Activated B cell treated with CpG ODN at 0.5 μM for 24 hours (primary cell): Measurements from ENCODE around the gene CREG1. TPM values are rescaled to one million over a fixed set of nuclear protein-coding genes. Genes with fewer than 3 reads are reported as not detected.

Source experiments
- ATAC-seq: fragments of 200-7000 bp; cut with Tn5 transposase; one replicate; pipeline ENCODE4 v1.10.0; 2021; ENCODE audit warnings: low read depth, mild to moderate bottlenecking, moderate library complexity
- CTCF ChIA-PET: fragments of 350-600 bp; sonication (Branson Sonifier 250); formaldehyde crosslinking; loops from one replicate; lab custom pipeline; 2021; ENCODE audit warnings: antibody characterized with exemption; lab: Charles Lee
- POLR2A ChIA-PET: fragments of 350-600 bp; sonication (Branson Sonifier 250); formaldehyde crosslinking; loops from one replicate; lab custom pipeline; 2021; ENCODE audit warnings: antibody characterized with exemption; lab: Charles Lee
- DNase-seq: peaks from one replicate; pipeline ENCODE4 v3.0.0; 2022
- H3K27ac Mint-ChIP-seq: one replicate; pipeline ENCODE4 v1.8.0; 2020; ENCODE audit warnings: mixed read lengths
- H3K27me3 Mint-ChIP-seq: one replicate; pipeline ENCODE4 v1.8.0; 2021; ENCODE audit warnings: mixed read lengths
- H3K36me3 Mint-ChIP-seq: one replicate; pipeline ENCODE4 v1.8.0; 2021; ENCODE audit warnings: low read depth, mixed read lengths
- H3K4me1 Mint-ChIP-seq: one replicate; pipeline ENCODE4 v1.8.0; 2021; ENCODE audit warnings: mixed read lengths
- H3K4me3 Mint-ChIP-seq: one replicate; pipeline ENCODE4 v1.8.0; 2020; ENCODE audit warnings: mild to moderate bottlenecking, mixed read lengths
- H3K9me3 Mint-ChIP-seq: one replicate; pipeline ENCODE4 v1.8.0; 2020; ENCODE audit warnings: mixed read lengths
- CTCF ChIP-seq: fragments of 200-600 bp; IDR thresholded peaks from one replicate; pipeline ENCODE4 v1.8.0; 2022; ENCODE audit warnings: antibody characterized with exemption, mild to moderate bottlenecking
- intact Hi-C: fragments of 100-400 bp; cut with micrococcal nuclease; formaldehyde crosslinking; loops from one replicate; pipeline ENCODE4 v1.15.1; 2024
- total RNA-seq: library from RNA; stranded (reverse); gene quantifications from 2 replicates; pipeline ENCODE4 v1.2.3, GENCODE V29; 2022

The CREG1 gene
- total RNA-seq, 1 donor from 2014 or later: 3.1 TPM

GRCh38 chr1:167551362-167551761 is 2.2 kb downstream of the CREG1 start:
- H3K9me3 Mint-ChIP-seq: no peaks in the 10 kb centered on the region
- peaks cover 12% of the 10 kb centered on the region for H3K36me3 Mint-ChIP-seq
- TF ChIP-seq CTCF: no peak
- POLR2A ChIA-PET: no interaction called here
- ATAC-seq: no peak
- H3K4me1 Mint-ChIP-seq: peaks cover 19% of the 10 kb centered on the region
- no peak overlapping the region for H3K27ac Mint-ChIP-seq
- peak overlapping the region; percentile 28 for H3K4me3 Mint-ChIP-seq
- CTCF ChIA-PET: interaction anchor here (1.2 kb wide), 1 partner anchor 136 kb away, joined by 3 read pairs; no protein-coding TSS in a partner anchor
- DNase-seq: no peak
- intact Hi-C loops: loop anchor here (5.0 kb wide), 2 partner anchors 81 to 284 kb away; partner anchors contain the start of gene RCSD1
- H3K27me3 Mint-ChIP-seq: no peaks in the 10 kb centered on the region

GRCh38 chr1:167548059-167548932 is 5.3 kb downstream of the CREG1 start:
- H3K36me3 Mint-ChIP-seq: peaks cover 15% of the 10 kb centered on the region
- no peak for TF ChIP-seq CTCF
- ATAC-seq (no peak), DNase-seq (no peak)
- ChIA-PET CTCF (interaction anchor here (2.0 kb wide), 1 partner anchor 639 kb away, joined by 4 read pairs; no protein-coding TSS in a partner anchor), POLR2A (interaction anchor here (0.6 kb wide), 1 partner anchor 282 kb away, joined by 17 read pairs; no protein-coding TSS in a partner anchor)
- intact Hi-C loops: no loop called here
- no peak overlapping the region for H3K27ac Mint-ChIP-seq
- H3K4me1 Mint-ChIP-seq: peaks cover 5% of the 10 kb centered on the region
- H3K27me3 Mint-ChIP-seq: no peaks in the 10 kb centered on the region
- H3K4me3 Mint-ChIP-seq: no peak overlapping the region
- H3K9me3 Mint-ChIP-seq: no peaks in the 10 kb centered on the region

DNA sequence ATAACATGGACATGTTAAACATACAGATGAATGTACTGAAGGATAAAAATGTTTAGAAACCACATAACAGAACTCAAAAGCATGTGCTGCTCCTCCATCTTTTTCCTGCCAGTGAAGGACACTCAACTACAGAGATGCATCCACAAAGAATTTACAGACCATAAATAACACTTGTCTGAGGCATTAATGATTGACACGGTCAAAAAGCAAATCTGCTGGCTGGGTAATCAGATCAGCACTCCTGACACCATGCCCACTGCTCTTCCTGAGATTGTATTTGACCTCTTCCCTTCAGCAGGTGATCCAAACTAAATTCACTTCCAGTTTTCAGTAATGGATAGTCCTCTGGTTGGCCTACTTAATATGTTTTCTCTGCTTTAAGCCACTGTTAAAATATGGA is 6.6 kb downstream of the CREG1 start:
- Mint-ChIP-seq H3K4me1 (peaks cover 3% of the 10 kb centered on the region), H3K9me3 (no peaks in the 10 kb centered on the region), H3K27me3 (no peaks in the 10 kb centered on the region), H3K27ac (no peak overlapping the region), H3K4me3 (no peak overlapping the region), H3K36me3 (peaks cover 17% of the 10 kb centered on the region)
- intact Hi-C loops: no loop called here
- ATAC-seq (no peak), DNase-seq (no peak)
- ChIA-PET POLR2A (no interaction called here), CTCF (interaction anchor here (0.9 to 2.0 kb wide), 2 partner anchors 9 to 637 kb away, joined by 3 to 4 read pairs; no protein-coding TSS in a partner anchor)
- TF ChIP-seq CTCF: no peak

DNA sequence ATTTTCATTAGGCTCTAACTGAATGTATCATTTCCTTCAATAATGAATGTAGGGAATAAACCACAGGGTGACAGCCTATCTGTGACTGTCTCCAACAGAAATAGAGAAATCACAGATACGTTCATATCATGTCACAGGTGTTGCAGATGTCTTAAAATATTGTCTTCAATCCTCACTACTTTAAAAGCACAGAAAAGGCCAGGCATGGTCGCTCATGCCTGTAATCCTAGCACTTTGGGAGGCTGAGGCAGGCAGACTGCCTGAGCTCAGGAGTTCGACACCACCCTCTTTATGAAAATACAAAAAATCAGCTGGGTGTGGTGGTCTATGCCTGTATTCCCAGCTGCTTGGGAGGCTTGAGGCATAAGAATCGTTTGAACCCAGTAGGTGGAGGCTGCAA is 8.2 kb downstream of the CREG1 start:
- no peaks in the 10 kb centered on the region for H3K9me3 Mint-ChIP-seq
- ChIA-PET CTCF (no interaction called here), POLR2A (no interaction called here)
- H3K27ac Mint-ChIP-seq: no peak overlapping the region
- TF ChIP-seq CTCF: no peak
- peaks cover 6% of the 10 kb centered on the region for H3K4me1 Mint-ChIP-seq
- no peak for ATAC-seq
- H3K4me3 Mint-ChIP-seq: no peak overlapping the region
- H3K36me3 Mint-ChIP-seq: peaks cover 17% of the 10 kb centered on the region
- no peak for DNase-seq
- intact Hi-C loops: no loop called here
- H3K27me3 Mint-ChIP-seq: no peaks in the 10 kb centered on the region

DNA sequence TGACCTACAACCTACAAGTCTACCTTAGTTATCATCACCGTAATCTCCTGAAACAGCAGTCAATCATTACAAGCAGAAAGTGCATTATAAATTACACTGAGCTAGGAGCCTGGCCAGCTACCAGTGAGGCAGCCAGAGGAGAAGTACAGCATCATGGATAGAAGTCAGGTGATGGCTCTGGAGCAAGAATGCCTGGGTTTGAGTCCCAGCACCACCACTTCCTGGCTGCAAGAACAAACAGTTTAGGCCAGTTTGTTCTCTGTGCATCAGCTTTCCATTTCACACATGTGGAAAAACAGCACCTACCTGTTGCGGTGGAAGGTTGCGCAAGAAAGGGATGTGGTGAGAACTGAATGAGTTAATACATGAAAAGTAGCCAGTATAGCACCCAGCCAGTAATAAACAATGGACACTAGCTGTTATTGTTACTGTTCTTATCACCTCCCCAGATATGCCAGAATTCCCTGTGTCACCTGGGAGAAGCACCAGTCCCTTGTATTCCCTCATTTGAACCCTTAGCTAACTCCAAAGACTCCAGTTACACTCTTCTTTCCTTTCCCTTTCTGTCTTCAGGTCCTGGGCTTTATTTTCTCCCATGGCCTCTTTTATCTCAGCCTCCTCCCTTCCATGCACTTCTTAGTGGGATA is 9.0 kb downstream of the CREG1 start:
- Mint-ChIP-seq H3K36me3 (peaks cover 17% of the 10 kb centered on the region), H3K27ac (no peak overlapping the region), H3K27me3 (no peaks in the 10 kb centered on the region), H3K4me3 (no peak overlapping the region), H3K9me3 (no peaks in the 10 kb centered on the region), H3K4me1 (peaks cover 11% of the 10 kb centered on the region)
- DNase-seq (no peak), ATAC-seq (no peak)
- no peak for TF ChIP-seq CTCF
- intact Hi-C loops: no loop called here
- ChIA-PET POLR2A (no interaction called here), CTCF (interaction anchor here (1.1 kb wide), 1 partner anchor 11 kb away, joined by 3 read pairs; no protein-coding TSS in a partner anchor)
